OCI-LY1 (cell line): ENCODE data around the gene ENDOU.

ENCODE experiments used
- H2AFZ ChIP-seq: fragments of 200-600 bp; sonication (generic), shearing (Covaris generic); 2 replicates; pipeline ENCODE4 v1.6.0; 2014; ENCODE audit warnings: antibody characterized with exemption, mild to moderate bottlenecking, low read length
- H3F3A ChIP-seq: fragments of 200-600 bp; sonication (generic), shearing (Covaris generic); 2 replicates; pipeline ENCODE4 v1.6.0; 2014; ENCODE audit warnings: mild to moderate bottlenecking, antibody characterized with exemption, low read length, moderate library complexity; ENCODE audit not compliant: insufficient read depth
- H3K27ac ChIP-seq: fragments of 200-600 bp; sonication (generic); 2 replicates; pipeline ENCODE4 v1.5.1; 2014; ENCODE audit warnings: low read length, mixed run types, mild to moderate bottlenecking, low read depth; ENCODE audit not compliant: poor library complexity, severe bottlenecking
- H3K27me3 ChIP-seq: fragments of 200-600 bp; sonication (generic); 2 replicates; pipeline ENCODE4 v1.6.0; 2014; ENCODE audit warnings: antibody characterized with exemption, mild to moderate bottlenecking, low read length, moderate library complexity; ENCODE audit not compliant: insufficient read depth
- H3K36me3 ChIP-seq: fragments of 200-600 bp; sonication (generic); 2 replicates; pipeline ENCODE4 v1.6.1; 2014; ENCODE audit warnings: mild to moderate bottlenecking, antibody characterized with exemption, low read length, moderate library complexity, mixed read lengths; ENCODE audit not compliant: insufficient read depth
- H3K4me1 ChIP-seq: fragments of 200-600 bp; sonication (generic); 2 replicates; pipeline ENCODE4 v1.5.1; 2014; ENCODE audit warnings: mild to moderate bottlenecking, low read length, moderate library complexity; ENCODE audit not compliant: insufficient read depth, severe bottlenecking
- H3K4me2 ChIP-seq: fragments of 200-600 bp; sonication (generic), shearing (Covaris generic); 2 replicates; pipeline ENCODE4 v1.6.1; 2014; ENCODE audit warnings: low read length
- H3K4me3 ChIP-seq: fragments of 200-600 bp; sonication (generic); 2 replicates; pipeline ENCODE4 v1.5.1; 2014; ENCODE audit warnings: low read length, low read depth, mild to moderate bottlenecking, mixed read lengths; ENCODE audit not compliant: poor library complexity, severe bottlenecking
- H3K79me2 ChIP-seq: fragments of 200-600 bp; shearing (Covaris generic); 2 replicates; pipeline ENCODE4 v1.6.1; 2016; ENCODE audit warnings: mixed run types, low read length, mixed read lengths; ENCODE audit not compliant: insufficient read depth
- H3K9ac ChIP-seq: fragments of 200-600 bp; sonication (generic), shearing (Covaris generic); 2 replicates; pipeline ENCODE4 v1.6.1; 2014; ENCODE audit warnings: mild to moderate bottlenecking, low read length, mixed read lengths
- H3K9me2 ChIP-seq: fragments of 200-600 bp; sonication (generic), shearing (Covaris generic); 2 replicates; pipeline ENCODE4 v1.6.1; 2014; ENCODE audit warnings: low read depth, mild to moderate bottlenecking, low read length, mixed read lengths
- H3K9me3 ChIP-seq: fragments of 200-600 bp; shearing (Covaris generic); 2 replicates; pipeline ENCODE4 v1.6.1; 2014; ENCODE audit warnings: low read length, mixed read lengths
- H4K20me1 ChIP-seq: fragments of 200-600 bp; sonication (generic), shearing (Covaris generic); 2 replicates; pipeline ENCODE4 v1.6.0; 2016; ENCODE audit warnings: mild to moderate bottlenecking, low read length; ENCODE audit not compliant: insufficient read depth
- EZH2 ChIP-seq: fragments of 200-600 bp; sonication (generic), shearing (Covaris generic); IDR thresholded peaks from 2 replicates; pipeline ENCODE4 v1.8.0; 2017; ENCODE audit warnings: borderline replicate concordance, mixed run types, mild to moderate bottlenecking, antibody characterized with exemption, low read length, moderate library complexity, mixed read lengths
- TF ChIP-seq, protein P1 (sequence below): fragments of 200-600 bp; sonication (generic), shearing (Covaris generic); IDR thresholded peaks from 2 replicates; pipeline ENCODE4 v1.5.1; 2017; ENCODE audit warnings: mild to moderate bottlenecking, antibody characterized with exemption, low read length, moderate library complexity, mixed read lengths

Gene ENDOU

GRCh38 chr12:47722136-47722834 lies 3.0 kb downstream of the ENDOU start:
- Histone ChIP-seq H3K9me3 (no peaks in the 10 kb centered on the region), H3K79me2 (no peaks in the 10 kb centered on the region), H2AFZ (no peak overlapping the region), H3K36me3 (no peaks in the 10 kb centered on the region), H3K27me3 (no peaks in the 10 kb centered on the region), H3K9ac (no peak overlapping the region), H3K4me3 (no peak overlapping the region), H3K27ac (no peak overlapping the region), H3K9me2 (no peaks in the 10 kb centered on the region), H3F3A (no peaks in the 10 kb centered on the region), H3K4me1 (peaks cover 2% of the 10 kb centered on the region), H4K20me1 (no peaks in the 10 kb centered on the region), H3K4me2 (no peak overlapping the region)
- TF ChIP-seq, protein P1, sequence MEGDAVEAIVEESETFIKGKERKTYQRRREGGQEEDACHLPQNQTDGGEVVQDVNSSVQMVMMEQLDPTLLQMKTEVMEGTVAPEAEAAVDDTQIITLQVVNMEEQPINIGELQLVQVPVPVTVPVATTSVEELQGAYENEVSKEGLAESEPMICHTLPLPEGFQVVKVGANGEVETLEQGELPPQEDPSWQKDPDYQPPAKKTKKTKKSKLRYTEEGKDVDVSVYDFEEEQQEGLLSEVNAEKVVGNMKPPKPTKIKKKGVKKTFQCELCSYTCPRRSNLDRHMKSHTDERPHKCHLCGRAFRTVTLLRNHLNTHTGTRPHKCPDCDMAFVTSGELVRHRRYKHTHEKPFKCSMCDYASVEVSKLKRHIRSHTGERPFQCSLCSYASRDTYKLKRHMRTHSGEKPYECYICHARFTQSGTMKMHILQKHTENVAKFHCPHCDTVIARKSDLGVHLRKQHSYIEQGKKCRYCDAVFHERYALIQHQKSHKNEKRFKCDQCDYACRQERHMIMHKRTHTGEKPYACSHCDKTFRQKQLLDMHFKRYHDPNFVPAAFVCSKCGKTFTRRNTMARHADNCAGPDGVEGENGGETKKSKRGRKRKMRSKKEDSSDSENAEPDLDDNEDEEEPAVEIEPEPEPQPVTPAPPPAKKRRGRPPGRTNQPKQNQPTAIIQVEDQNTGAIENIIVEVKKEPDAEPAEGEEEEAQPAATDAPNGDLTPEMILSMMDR, result no peak
- TF ChIP-seq EZH2, result no peak

- no peak overlapping the region for H3K4me3 ChIP-seq
- H3K9me2 ChIP-seq, result no peaks in the 10 kb centered on the region
- TF ChIP-seq EZH2, result no peak
- TF ChIP-seq, protein P1, result no peak
- H3K27ac ChIP-seq, result no peak overlapping the region
- H4K20me1 ChIP-seq, result no peaks in the 10 kb centered on the region
- H3K4me1 ChIP-seq, result peaks cover 5% of the 10 kb centered on the region
- H3F3A ChIP-seq, result no peaks in the 10 kb centered on the region
- H3K9me3 ChIP-seq, result no peaks in the 10 kb centered on the region
- no peak overlapping the region for H2AFZ ChIP-seq
- H3K27me3 ChIP-seq, result no peaks in the 10 kb centered on the region
- H3K36me3 ChIP-seq, result no peaks in the 10 kb centered on the region
- no peaks in the 10 kb centered on the region for H3K79me2 ChIP-seq
- no peak overlapping the region for H3K4me2 ChIP-seq
- no peak overlapping the region for H3K9ac ChIP-seq
These were observed 3.8 kb downstream of the ENDOU start for GRCh38 chr12:47721431-47721973.

- H3K4me3 ChIP-seq, result no peak overlapping the region
- no peaks in the 10 kb centered on the region for H3K9me3 ChIP-seq
- H3K36me3 ChIP-seq, result no peaks in the 10 kb centered on the region
- no peak overlapping the region for H2AFZ ChIP-seq
- H4K20me1 ChIP-seq, result no peaks in the 10 kb centered on the region
- no peak for TF ChIP-seq EZH2
- TF ChIP-seq, protein P1, result no peak
- no peak overlapping the region for H3K27ac ChIP-seq
- H3K4me1 ChIP-seq, result peaks cover 5% of the 10 kb centered on the region
- no peaks in the 10 kb centered on the region for H3K27me3 ChIP-seq
- H3K9ac ChIP-seq, result no peak overlapping the region
- no peaks in the 10 kb centered on the region for H3F3A ChIP-seq
- no peak overlapping the region for H3K4me2 ChIP-seq
- no peaks in the 10 kb centered on the region for H3K9me2 ChIP-seq
- H3K79me2 ChIP-seq, result no peaks in the 10 kb centered on the region
These were observed 6.8 kb downstream of the ENDOU start for GRCh38 chr12:47718531-47718930.
